HG03432 (cell line): ENCODE results near the gene GFRAL.

Experiments used
- ATAC-seq: cut with Tn5 transposase; IDR thresholded peaks from one replicate; pipeline ENCODE4 v1.9.1; 2021; ENCODE audit warnings: mild to moderate bottlenecking, moderate library complexity; ENCODE audit not compliant: unreplicated experiment

The GFRAL gene

GRCh38 chr6:55433446-55434130, 106.3 kb downstream of the GFRAL start:
- ATAC-seq: no peak

GRCh38 chr6:55437141-55437540, 109.9 kb downstream of the GFRAL start:
- no peak for ATAC-seq

GRCh38 chr6:55438203-55438602, 110.9 kb downstream of the GFRAL start:
- no peak for ATAC-seq

- ATAC-seq: no peak
Observed at GRCh38 chr6:55443238-55444134, 116.2 kb downstream of the GFRAL start.

- ATAC-seq: no peak
Observed at GRCh38 chr6:55445648-55446204, 118.5 kb downstream of the GFRAL start.

- no peak for ATAC-seq
Observed at GRCh38 chr6:55447891-55448290, 120.6 kb downstream of the GFRAL start.

- ATAC-seq: no peak
Observed at GRCh38 chr6:55448451-55448850, 121.2 kb downstream of the GFRAL start.

GRCh38 chr6:55449225-55449624, 122.0 kb downstream of the GFRAL start:
- ATAC-seq: no peak

GRCh38 chr6:55450005-55450404, 122.7 kb downstream of the GFRAL start:
- no peak for ATAC-seq
